Inferior parietal cortex (tissue), 1 donor: Measurements from ENCODE around the gene RBBP8NL.
"Not testable (repeated sequence)": the region's sequence is repeated elsewhere in the genome, so short reads cannot be mapped to it uniquely, and the experiment has no call there.

Source experiments
- DNase-seq: peaks from one replicate; pipeline ENCODE4 v3.0.0-alpha.2; 2016; ENCODE audit errors: extremely low spot score

Gene RBBP8NL

DNA sequence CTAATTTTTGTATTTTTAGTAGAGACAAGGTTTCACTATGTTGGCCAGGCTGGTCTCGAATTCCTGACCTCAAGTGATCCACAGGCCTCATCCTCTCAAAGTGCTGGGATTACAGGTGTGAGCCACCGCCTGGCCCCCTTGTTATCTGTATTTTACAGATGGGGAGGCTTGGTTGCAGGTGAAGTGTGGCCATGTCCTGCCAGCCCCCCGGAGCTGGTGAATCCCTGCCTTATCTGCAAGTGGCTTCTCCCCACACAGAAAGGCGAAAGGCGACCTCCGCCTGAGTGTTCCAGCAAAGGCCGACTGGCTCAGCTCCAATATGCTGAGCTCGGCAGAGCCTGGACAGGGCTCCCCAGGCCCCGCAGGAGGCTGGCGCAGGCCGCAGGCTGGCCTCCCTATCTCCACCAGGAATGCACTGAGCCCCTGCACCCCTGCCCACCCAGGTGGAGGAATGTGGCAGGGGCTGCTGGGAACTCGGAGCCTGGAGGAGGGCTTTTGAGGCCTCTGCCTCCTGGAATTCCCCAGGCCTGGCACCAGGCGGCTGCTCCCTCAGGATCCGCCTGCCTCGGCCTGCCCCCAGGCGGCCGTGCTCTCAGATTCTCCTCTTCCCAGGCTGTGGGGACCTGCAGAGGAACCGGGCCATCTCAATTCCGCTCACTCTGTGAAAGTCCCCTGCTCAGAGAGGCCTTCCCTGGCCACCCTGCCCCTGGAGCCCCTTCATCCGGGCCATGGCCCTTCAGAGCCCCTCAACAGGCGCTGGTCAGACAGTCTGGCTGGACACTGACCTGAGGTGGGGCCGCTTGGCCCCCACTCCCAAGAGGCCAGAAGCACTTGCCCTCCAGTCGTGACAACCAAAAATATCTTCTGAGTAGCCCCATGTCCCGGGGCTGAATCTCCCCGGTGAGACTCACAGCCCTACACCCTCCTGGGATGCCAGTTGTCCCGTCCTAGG is 51.0 kb downstream of the RBBP8NL start:
- no peak for DNase-seq

- no peak for DNase-seq
These were observed 52.8 kb downstream of the RBBP8NL start for GRCh38 chr20:62374331-62375152.

- not testable (repeated sequence) for DNase-seq
These were observed 53.6 kb downstream of the RBBP8NL start for GRCh38 chr20:62373631-62374179.

DNA sequence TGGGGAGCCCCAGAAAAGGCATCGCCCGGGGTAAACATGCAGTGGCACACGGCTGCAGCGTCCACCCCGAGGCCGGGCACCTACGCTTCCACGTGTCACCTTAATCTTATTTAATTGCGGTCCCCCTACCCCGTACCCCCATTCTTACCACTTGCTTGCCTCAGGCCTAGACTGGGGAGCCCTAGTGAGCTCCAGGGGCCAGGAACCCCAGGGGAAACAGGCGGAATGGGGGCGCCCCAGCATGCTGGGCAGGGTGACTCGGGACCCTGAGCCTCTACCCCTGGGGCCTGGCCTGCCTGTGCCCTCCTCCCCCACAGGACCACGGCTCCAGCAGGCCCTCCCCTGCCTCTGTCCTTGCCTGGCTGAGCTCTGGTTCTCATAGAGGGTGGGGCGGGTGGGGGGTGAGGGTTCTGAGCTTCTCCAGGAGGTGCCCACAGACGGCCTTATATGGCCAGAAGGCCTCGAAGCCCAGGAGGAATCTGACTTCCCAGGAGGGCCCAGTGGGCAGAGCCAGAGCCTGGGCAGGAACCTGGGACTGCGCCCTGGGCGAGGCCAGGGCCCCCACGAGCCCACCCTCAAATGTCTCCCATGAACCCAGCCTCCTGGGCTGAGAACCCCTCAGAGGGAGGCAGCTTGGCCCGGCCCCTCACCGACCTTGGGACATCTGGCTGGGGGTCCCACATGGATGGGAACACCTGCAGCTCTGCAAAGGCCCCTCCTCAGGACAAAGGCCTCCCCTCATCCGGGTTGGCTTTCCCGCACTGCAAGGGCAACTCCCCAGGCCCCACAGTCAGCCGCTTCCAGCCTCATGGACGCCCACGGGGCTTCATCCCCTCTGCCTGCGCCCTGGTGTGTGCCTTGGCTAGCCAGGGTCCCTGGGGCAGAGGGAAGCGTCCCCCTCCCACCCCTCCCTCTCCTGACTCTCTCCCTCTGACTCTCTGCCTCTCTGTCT is 55.0 kb downstream of the RBBP8NL start:
- no peak for DNase-seq

DNA sequence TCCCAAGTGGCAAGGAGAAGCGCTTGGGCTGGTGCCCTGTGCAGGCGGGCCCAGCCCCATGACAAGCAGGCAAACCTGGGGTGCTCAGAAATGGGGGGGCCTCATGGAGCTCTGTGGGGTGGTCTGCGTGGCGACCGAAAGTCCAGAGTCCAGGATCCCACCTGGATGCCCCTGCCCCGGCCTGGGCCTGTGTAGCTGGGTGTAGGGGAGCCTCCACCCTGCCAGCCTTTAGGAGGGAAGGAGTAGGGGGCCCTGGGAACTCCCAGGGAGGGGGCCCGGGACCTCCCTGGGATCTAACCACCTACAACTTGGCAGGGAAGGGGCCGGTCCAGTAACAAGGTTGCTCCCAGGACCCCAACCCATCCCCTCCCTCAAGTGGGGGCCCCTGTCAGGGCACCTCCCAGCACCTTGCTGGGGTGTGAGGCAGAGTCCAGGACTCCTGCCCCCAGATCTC is 55.7 kb downstream of the RBBP8NL start:
- no peak for DNase-seq

- DNase-seq = no peak
These were observed 56.3 kb downstream of the RBBP8NL start for GRCh38 chr20:62370807-62371587.

- DNase-seq = no peak
These were observed 57.1 kb downstream of the RBBP8NL start for GRCh38 chr20:62370115-62370806.

- DNase-seq = no peak
These were observed 57.6 kb downstream of the RBBP8NL start for GRCh38 chr20:62369815-62370114.

DNA sequence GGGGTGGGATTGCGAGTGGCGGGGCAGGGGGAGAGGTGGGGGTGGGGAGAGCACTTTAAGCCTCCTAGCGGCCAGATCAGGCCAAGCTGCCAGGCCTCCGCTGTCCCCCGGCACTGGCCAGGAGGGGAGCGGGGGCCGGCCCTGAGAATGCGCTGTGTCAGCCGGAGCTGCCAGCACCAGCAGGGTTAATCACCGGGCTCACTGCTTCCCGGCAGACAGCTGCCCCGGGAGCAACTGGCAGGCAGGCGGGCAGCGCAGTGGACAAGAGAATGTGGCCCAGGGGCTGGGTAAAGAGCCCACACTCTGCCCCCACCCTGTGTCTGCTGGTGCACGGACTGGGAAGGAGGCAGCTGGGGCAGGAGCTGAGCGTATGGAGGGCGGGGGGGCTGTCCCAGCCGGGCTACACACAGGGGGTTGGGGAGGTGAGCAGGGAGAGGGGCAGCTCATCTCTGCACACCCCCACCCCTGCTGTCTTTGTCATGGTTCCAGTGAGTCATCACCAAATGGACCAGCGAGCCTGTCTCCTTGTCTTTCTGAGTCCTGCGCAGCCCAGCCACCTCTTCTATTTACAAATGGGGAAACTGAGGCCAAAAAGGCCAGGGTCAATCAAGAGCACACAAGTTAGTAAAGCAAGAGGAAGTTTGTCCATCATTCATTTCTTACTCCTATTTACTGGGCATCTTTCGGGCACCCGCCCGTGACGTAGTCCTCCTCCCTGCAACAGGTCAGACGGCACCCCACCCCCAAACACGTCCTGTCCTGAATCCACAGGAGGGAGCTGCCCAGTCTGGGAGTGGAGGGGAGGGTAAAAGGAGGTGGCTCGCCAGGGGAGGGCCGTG is 58.1 kb downstream of the RBBP8NL start:
- DNase-seq = no peak

DNA sequence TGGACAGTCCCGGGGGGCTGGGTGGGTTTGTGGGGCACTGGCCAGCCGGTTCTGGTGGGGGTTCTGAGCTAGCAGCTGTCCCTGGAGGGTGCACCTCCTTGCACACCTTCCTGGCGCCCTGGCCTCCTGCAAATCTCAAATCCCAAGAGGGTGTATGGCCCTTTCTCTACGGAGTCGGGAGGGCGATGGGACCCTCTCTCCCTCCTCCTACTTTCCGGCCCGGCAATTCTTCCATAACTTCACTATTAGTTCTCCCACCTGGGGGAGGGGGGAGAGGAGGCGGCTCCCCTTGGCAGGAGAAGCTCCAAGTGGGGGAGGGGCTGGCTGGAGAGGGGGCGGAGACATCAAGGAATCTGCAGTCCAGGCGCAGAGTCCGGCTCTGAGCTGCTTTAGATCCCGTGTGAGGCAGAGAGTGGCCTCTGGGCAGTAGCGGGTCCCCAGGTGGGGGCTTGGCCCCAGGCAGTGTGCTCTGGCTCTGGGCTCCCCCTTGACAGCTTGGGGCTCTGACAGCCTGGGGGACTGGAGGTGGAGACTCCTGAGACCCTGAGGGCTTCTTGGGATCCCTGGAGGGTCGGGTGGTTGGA is 58.9 kb downstream of the RBBP8NL start:
- DNase-seq = no peak

DNA sequence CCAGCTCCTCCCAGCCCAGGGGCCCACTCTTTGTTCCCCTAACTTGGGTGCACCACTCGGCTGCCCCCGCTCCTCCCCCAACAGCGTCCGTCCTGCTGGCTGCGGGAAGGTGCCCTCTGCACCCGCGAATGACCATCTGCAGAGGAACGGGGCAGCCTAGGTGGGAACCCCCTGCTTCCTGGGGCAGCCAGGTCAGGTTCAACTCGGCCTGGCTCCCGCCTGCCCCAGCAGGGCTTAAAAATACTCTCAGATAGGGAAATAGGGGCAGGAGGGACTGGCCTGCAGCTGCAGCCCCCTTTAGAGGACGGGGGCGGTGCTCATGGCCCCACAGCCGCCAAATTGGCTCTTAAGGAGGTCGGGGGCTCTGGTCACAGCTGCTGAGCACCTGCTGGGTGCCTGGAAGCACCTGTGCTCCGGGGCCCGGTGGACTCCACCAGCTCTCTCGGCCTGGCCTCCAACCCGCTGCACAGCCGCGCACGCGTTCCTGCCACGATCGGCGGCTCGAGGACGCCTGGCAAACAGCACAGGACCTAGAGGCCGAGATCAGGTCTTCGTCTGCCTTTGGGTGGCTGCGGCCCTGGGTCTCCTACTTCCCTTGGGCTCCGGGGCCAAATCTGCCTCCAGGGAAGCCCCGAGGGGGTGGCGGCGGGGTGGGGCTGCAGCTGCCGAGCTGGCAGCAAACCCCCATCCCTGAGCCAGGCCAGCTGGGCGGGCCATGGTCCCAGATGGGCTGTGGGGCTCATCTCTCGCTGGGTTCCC is 59.5 kb downstream of the RBBP8NL start:
- DNase-seq = no peak

DNA sequence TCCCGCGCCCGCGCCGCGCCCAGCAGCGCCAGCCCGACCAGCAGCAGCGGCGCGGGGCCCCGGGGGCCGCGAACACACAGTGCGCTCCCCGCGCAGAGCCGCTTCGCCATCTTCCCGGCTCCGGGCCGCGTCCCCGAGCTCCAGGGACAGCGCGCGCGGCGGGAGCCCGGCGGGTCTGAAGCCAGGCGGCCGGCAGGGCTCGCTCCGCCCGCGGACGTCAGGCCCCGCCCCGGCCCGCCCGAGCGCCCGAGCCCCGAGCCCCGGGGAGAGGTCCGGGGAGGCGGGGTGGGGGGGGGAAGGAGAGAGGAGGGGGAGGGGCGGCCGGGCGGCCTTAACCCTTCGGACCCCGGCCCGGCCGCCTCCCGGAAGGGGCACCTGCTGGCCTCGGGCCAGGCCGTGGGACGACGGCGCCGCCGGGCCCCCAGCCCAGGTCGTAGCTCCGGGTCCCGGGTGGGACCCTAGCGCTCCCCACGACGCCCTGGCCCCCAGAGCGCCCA is 60.2 kb downstream of the RBBP8NL start, which contains the start of gene LAMA5:
LAMA5 (minus strand) TSS at position 177 of the 497 bp plus-strand sequence; CDS start at position 110, 67 bp downstream.
- DNase-seq = no peak

- DNase-seq = no peak
These were observed 60.8 kb downstream of the RBBP8NL start for GRCh38 chr20:62366370-62367135.

GRCh38 chr20:62365814-62366369 is 61.4 kb downstream of the RBBP8NL start:
- no peak for DNase-seq

DNA sequence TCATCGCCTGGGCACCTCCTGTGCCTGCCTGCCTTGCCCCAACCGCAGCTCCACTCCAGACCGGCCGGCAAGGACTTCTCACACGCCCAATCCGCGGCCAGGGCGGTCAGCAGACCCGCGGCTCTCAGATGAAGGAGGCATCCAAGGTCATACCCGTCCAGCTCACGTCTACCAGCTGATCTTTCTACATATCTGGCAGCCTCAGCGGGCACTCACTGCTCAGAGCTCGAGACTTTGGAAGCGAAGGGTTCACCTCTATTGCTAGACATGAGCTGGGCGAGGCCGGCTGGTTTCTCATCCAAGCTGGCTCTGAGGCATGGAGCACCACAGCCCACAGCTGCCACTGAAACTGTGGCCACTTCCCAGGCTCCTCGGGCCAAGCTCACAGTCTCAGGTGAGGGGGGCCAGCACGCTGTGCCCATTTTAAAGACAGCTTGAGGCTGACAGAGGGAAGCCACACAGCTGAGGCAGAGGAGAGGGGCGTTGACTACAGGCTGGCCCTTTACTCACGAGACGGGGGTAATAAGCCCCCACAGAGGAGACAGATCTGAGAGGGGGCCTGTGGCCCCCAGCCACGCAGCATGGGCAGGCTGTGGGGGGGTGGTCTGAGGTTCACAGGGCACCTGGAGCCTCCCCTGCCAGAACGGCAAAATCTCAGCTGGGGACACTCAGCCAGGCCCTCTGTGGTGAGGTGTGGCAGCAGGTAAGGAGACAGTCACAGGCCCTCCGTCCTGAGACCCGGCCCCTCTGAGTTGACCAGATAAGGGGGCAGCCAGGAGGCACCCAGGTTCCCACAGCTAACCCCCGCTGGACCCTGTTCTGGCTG is 62.2 kb downstream of the RBBP8NL start:
- no peak for DNase-seq
